GM18499 (cell line): ENCODE data around the gene ARGFX.
"Not testable (repeated sequence)": the region's sequence is repeated elsewhere in the genome, so short reads cannot be mapped to it uniquely, and the experiment has no call there.

ENCODE experiments used
- ATAC-seq: cut with Tn5 transposase; IDR thresholded peaks from one replicate; pipeline ENCODE4 v1.9.1; 2021; ENCODE audit warnings: moderate number of reproducible peaks; ENCODE audit not compliant: insufficient read depth, unreplicated experiment

ARGFX gene

DNA sequence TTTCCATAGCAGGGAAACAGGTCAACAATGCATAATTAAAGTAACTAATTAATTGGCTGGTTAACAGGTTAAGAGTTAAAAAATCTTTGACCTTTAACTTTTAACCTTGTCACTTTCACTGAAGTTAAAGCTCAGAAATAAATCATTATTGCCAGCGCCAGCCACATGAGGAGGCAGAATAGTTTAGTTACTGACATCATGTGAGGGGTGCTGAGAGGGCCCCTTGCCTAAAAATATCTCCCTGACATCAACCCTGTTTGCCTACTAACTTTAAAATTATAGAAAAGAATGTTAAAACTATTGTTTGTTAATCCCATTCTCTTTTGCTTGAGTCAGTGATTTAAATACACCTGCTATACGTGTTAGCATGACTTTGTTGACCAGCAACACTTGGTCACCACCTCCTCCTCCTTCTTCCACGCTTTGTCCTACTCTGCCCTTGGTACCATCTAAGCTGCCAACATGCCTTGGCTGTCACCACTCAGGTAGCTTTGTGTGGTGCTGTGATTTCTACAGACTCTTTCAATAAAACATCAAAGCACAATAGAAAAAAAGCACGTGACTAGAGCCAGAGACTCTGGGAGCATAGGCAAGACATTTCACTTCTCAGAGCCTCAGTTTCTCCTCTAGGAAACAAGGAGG, 28.1 kb downstream of the ARGFX start:
- no peak for ATAC-seq

GRCh38 chr3:121598564-121598963, 30.8 kb downstream of the ARGFX start:
- ATAC-seq: no peak

GRCh38 chr3:121599900-121600299, 32.2 kb downstream of the ARGFX start:
- ATAC-seq: not testable (repeated sequence)

GRCh38 chr3:121601212-121601812, 33.6 kb downstream of the ARGFX start:
- ATAC-seq: no peak

- ATAC-seq: no peak
Observed at GRCh38 chr3:121604759-121605158, 37.0 kb downstream of the ARGFX start.

DNA sequence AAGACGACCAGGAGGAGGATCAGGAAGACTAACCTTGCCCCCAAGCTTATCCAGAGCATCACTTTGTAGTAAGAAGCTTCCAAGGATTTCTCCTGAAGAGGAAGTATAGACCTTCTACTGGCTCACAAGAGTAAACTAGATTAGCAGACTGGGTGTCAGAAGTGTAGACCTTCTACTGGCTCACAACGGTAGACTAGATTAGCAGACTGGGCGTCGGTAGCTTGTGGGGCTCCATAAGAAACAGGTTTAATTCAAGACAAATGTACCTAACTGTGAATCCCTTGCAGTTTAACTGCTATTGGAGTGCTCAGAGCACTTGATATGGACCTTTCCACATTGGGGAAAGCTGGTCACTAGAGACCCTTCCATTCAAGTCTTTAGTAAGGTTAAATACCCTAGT, 38.4 kb downstream of the ARGFX start:
- ATAC-seq: no peak
